Endothelial cell of umbilical vein (primary cell): ENCODE measurements around the gene SDSL. TPM values are rescaled to one million over a fixed set of nuclear protein-coding genes. Genes with fewer than 3 reads are reported as not detected.

Experiments
- BruUV-seq: library from RNA; stranded (reverse); fragments of 400-500 nt; replicated peaks from 2 replicates; lab custom pipeline; 2021; lab: Mats Ljungman, UMichigan
- CTCF ChIA-PET: fragments of 300-600, 350-600 bp; sonication (Branson Sonifier 250); formaldehyde crosslinking; loops from one replicate; lab custom pipeline; 2021; ENCODE audit warnings: antibody characterized with exemption, inconsistent platforms; lab: Charles Lee
- POLR2A ChIA-PET: fragments of 300-600, 350-600 bp; sonication (Branson Sonifier 250); formaldehyde crosslinking; loops from one replicate; lab custom pipeline; 2021; ENCODE audit warnings: antibody characterized with exemption, inconsistent platforms; lab: Charles Lee
- DNase-seq: peaks from one replicate; pipeline ENCODE4 v3.0.0-alpha.2; 2011; ENCODE audit warnings: low read depth, low spot score
- FAIRE-seq: peaks from 2 replicates; lab custom pipeline; 2011; peaks lifted over from hg19 to GRCh38; lab: Jason Lieb, UNC
- H2AFZ ChIP-seq: 2 replicates; pipeline ENCODE4 v1.6.0; 2012; ENCODE audit warnings: low read depth, low read length, control low read depth, inconsistent platforms
- H3K27ac ChIP-seq: 2 replicates; pipeline ENCODE4 v1.5.1; 2011; ENCODE audit warnings: low read depth, mild to moderate bottlenecking, control low read depth, low read length, moderate library complexity; ENCODE audit not compliant: insufficient read depth
- H3K27me3 ChIP-seq, 2 experiments: 2 replicates each; pipeline versions ENCODE4 v1.6.0 to v1.6.1; 2011; ENCODE audit warnings: low read length in 2 of 2, mixed read lengths in 1 of 2; ENCODE audit not compliant: control insufficient read depth in 2 of 2, insufficient read depth in 2 of 2
- H3K36me3 ChIP-seq, 2 experiments: 2 replicates in 1 of 2; 3 replicates in 1 of 2; pipeline ENCODE4 v1.5.1; 2011; ENCODE audit warnings: low read length in 2 of 2, mild to moderate bottlenecking in 1 of 2, moderate library complexity in 1 of 2; ENCODE audit not compliant: control insufficient read depth in 2 of 2, insufficient read depth in 2 of 2; ENCODE audit errors: extremely low read depth in 1 of 2
- H3K4me1 ChIP-seq: 3 replicates; pipeline ENCODE4 v1.5.1; 2011; ENCODE audit warnings: mild to moderate bottlenecking, low read length; ENCODE audit not compliant: control insufficient read depth, insufficient read depth; ENCODE audit errors: extremely low read depth
- H3K4me2 ChIP-seq: 2 replicates; pipeline ENCODE4 v1.6.1; 2011; ENCODE audit warnings: low read length, control low read depth, mixed read lengths; ENCODE audit not compliant: insufficient read depth
- H3K4me3 ChIP-seq, 3 experiments: fragments of 200-600 bp in 1 of 3; sonication (generic), shearing (Covaris generic) in 1 of 3; replicated peaks in 1 of 3; 2 replicates each; pipeline ENCODE4 v1.5.1; 2011 to 2016; ENCODE audit warnings: control low read depth in 3 of 3, low read length in 3 of 3, mild to moderate bottlenecking in 2 of 3, inconsistent platforms in 1 of 3, low read depth in 1 of 3, moderate library complexity in 1 of 3; ENCODE audit not compliant: insufficient read depth in 1 of 3
- H3K79me2 ChIP-seq: 2 replicates; pipeline ENCODE4 v1.6.0; 2012; ENCODE audit warnings: low read length, inconsistent platforms; ENCODE audit not compliant: control insufficient read depth, insufficient read depth
- H3K9ac ChIP-seq: replicated peaks from 2 replicates; pipeline ENCODE3; 2011; ENCODE audit warnings: low read length, control low read depth; ENCODE audit not compliant: insufficient read depth; ENCODE audit errors: extremely low read depth
- H3K9me1 ChIP-seq: replicated peaks from 3 replicates; pipeline ENCODE4 v1.6.0; 2011; ENCODE audit warnings: mild to moderate bottlenecking, low read length; ENCODE audit not compliant: control insufficient read depth, insufficient read depth; ENCODE audit errors: extremely low read depth
- H3K9me3 ChIP-seq: replicated peaks from 2 replicates; pipeline ENCODE4 v1.5.1; 2012; ENCODE audit warnings: low read length, inconsistent platforms; ENCODE audit not compliant: control insufficient read depth, insufficient read depth
- H4K20me1 ChIP-seq: replicated peaks from 2 replicates; pipeline ENCODE3; 2011; ENCODE audit warnings: mild to moderate bottlenecking, low read length; ENCODE audit not compliant: control insufficient read depth, insufficient read depth; ENCODE audit errors: extremely low read depth
- EZH2 ChIP-seq: IDR thresholded peaks from 2 replicates; pipeline ENCODE4 v1.6.1; 2012; ENCODE audit warnings: borderline replicate concordance, low read depth, mild to moderate bottlenecking, moderate library complexity, low read length, inconsistent platforms; ENCODE audit not compliant: severe bottlenecking
- FOS ChIP-seq: IDR thresholded peaks from 2 replicates; pipeline ENCODE4 v1.6.1; 2011; ENCODE audit warnings: mild to moderate bottlenecking, low read length, moderate library complexity, borderline replicate concordance; ENCODE audit not compliant: insufficient read depth
- GATA2 ChIP-seq: IDR thresholded peaks from 2 replicates; pipeline ENCODE4 v1.7.0; 2011; ENCODE audit warnings: low read depth, mild to moderate bottlenecking, moderate library complexity, mixed read lengths, low read length; ENCODE audit not compliant: insufficient read length, insufficient read depth
- JUN ChIP-seq: IDR thresholded peaks from 2 replicates; pipeline ENCODE4 v1.6.1; 2011; ENCODE audit warnings: borderline replicate concordance, low read depth; ENCODE audit not compliant: insufficient read length, insufficient read depth
- MYC ChIP-seq: IDR thresholded peaks from one replicate; pipeline ENCODE4 v1.6.1; 2011; ENCODE audit warnings: mild to moderate bottlenecking, low read depth, low read length
- POLR2A ChIP-seq: IDR thresholded peaks from 2 replicates; pipeline ENCODE4 v1.6.1; 2012; ENCODE audit warnings: low read depth, mild to moderate bottlenecking, control low read depth, low read length
- POLR2AphosphoS5 ChIP-seq: IDR thresholded peaks from 2 replicates; pipeline ENCODE4 v1.6.1; 2012; ENCODE audit warnings: low read depth, mild to moderate bottlenecking, control low read depth, low read length, moderate library complexity; ENCODE audit not compliant: insufficient read depth
- dilution Hi-C: fragments of 300-500 bp; cut with MboI; formaldehyde crosslinking; loops from one replicate; pipeline ENCODE4 v1.15.0; 2019; ENCODE audit warnings: low sequenced_read_pairs; ENCODE audit not compliant: extremely low pct_ligation_motif_present
- intact Hi-C: fragments of 100-400 bp; cut with micrococcal nuclease; formaldehyde crosslinking; loops from one replicate; pipeline ENCODE4 v1.10.0; 2022
- polyA plus RNA-seq, 4 experiments: library from polyadenylated mRNA; depleted of rRNA in 3 of 4; stranded (reverse) in 3 of 4; unstranded in 1 of 4; fragments of >200 nt; gene quantifications; 2 replicates each; pipeline versions ENCODE4 v1.2.1 to v1.2.3, GENCODE V29; 2011 to 2012; ENCODE audit warnings: missing spikeins in 1 of 4
- total RNA-seq: library from RNA; stranded (reverse); gene quantifications from 2 replicates; pipeline ENCODE4 v1.2.3, GENCODE V29; 2021
- TF ChIP-seq, protein P1 (sequence below): IDR thresholded peaks from 2 replicates; pipeline ENCODE4 v1.6.1; 2011; ENCODE audit not compliant: insufficient read depth, insufficient read length
- TF ChIP-seq, protein P2 (sequence below), 2 donors: IDR thresholded peaks; 1 replicate in 1 of 2; 2 replicates in 1 of 2; pipeline ENCODE4 v1.5.1; 2011; ENCODE audit warnings: low read length in 2 of 2, mild to moderate bottlenecking in 2 of 2, moderate library complexity in 2 of 2, control low read depth in 1 of 2, inconsistent platforms in 1 of 2, low read depth in 1 of 2; ENCODE audit not compliant: insufficient read depth in 1 of 2; ENCODE audit errors: extremely low read depth in 1 of 2

SDSL gene
- total and polyA plus RNA-seq, 2 donors (not counting 3 experiments of a cell fraction or from before 2014, with no cell fraction given): 5.7 to 16.9 TPM

DNA sequence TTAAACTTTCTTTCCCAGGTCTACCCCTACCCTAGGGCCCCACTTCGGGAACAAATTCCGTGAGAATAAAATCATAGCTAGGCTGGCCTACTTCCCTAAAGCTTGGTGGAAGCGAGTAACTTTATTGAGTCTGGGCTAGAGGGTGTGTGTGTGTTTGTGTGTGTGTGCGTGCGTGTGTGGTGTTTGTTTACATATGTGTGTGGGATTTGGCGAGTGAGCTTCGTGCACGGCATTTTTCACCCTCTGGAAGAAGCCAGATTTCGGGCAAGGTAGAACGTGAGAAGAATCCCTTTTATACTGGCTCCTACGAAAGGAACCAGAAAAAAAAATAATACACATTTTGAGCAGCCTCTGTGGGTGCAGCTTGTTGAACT is 57.0 kb downstream of the SDSL start:
- Histone ChIP-seq H3K4me2 (no peak overlapping the region), H3K9me3 (no peaks in the 10 kb centered on the region), H3K9ac (no peak overlapping the region), H3K27me3 (peaks cover 52 to 56% of the 10 kb centered on the region in 2 experiments), H3K36me3 (no peaks in the 10 kb centered on the region), H3K79me2 (no peaks in the 10 kb centered on the region), H3K4me3 (no peak overlapping the region), H4K20me1 (no peaks in the 10 kb centered on the region), H3K27ac (no peak overlapping the region), H2AFZ (no peak overlapping the region), H3K9me1 (no peaks in the 10 kb centered on the region), H3K4me1 (no peaks in the 10 kb centered on the region)
- ChIA-PET CTCF (interaction anchor here (1.4 to 1.7 kb wide), 2 partner anchors 17 to 54 kb away, joined by 5 to 9 read pairs; no protein-coding TSS in a partner anchor), POLR2A (no interaction called here)
- dilution Hi-C loops (no loop called here), intact Hi-C loops (no loop called here)
- no peak for DNase-seq
- FAIRE-seq: no peak
- BruUV-seq: no TSS peak
- no peak for TF ChIP-seq GATA2
- TF ChIP-seq FOS: no peak
- TF ChIP-seq EZH2: no peak
- no peak for TF ChIP-seq MYC
- TF ChIP-seq, protein P1, sequence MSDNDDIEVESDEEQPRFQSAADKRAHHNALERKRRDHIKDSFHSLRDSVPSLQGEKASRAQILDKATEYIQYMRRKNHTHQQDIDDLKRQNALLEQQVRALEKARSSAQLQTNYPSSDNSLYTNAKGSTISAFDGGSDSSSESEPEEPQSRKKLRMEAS: no peak
- TF ChIP-seq, protein P2, sequence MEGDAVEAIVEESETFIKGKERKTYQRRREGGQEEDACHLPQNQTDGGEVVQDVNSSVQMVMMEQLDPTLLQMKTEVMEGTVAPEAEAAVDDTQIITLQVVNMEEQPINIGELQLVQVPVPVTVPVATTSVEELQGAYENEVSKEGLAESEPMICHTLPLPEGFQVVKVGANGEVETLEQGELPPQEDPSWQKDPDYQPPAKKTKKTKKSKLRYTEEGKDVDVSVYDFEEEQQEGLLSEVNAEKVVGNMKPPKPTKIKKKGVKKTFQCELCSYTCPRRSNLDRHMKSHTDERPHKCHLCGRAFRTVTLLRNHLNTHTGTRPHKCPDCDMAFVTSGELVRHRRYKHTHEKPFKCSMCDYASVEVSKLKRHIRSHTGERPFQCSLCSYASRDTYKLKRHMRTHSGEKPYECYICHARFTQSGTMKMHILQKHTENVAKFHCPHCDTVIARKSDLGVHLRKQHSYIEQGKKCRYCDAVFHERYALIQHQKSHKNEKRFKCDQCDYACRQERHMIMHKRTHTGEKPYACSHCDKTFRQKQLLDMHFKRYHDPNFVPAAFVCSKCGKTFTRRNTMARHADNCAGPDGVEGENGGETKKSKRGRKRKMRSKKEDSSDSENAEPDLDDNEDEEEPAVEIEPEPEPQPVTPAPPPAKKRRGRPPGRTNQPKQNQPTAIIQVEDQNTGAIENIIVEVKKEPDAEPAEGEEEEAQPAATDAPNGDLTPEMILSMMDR (IDR thresholded peaks at IDR 0.05; ENCODE audit: extremely low read depth in 1 of 2, insufficient read depth in 1 of 2, low read depth in 1 of 2, low read length in 2 of 2): no peak
- no peak for TF ChIP-seq JUN
- TF ChIP-seq POLR2AphosphoS5: no peak
- TF ChIP-seq POLR2A: no peak
